KBM-7 (cell line): Measurements from ENCODE around the gene KIFC3.

Experiments used
- DNase-seq: peaks from one replicate; pipeline ENCODE4 v3.0.0-alpha.2; 2015
- in situ Hi-C: fragments of 300-500 bp; cut with MboI; formaldehyde crosslinking; loops from 2 replicates; pipeline ENCODE4 v1.14.3; 2020; ENCODE audit warnings: low sequenced_read_pairs, low pct_unique_long_range_greater_than_20kb, mixed read lengths

The KIFC3 gene

DNA sequence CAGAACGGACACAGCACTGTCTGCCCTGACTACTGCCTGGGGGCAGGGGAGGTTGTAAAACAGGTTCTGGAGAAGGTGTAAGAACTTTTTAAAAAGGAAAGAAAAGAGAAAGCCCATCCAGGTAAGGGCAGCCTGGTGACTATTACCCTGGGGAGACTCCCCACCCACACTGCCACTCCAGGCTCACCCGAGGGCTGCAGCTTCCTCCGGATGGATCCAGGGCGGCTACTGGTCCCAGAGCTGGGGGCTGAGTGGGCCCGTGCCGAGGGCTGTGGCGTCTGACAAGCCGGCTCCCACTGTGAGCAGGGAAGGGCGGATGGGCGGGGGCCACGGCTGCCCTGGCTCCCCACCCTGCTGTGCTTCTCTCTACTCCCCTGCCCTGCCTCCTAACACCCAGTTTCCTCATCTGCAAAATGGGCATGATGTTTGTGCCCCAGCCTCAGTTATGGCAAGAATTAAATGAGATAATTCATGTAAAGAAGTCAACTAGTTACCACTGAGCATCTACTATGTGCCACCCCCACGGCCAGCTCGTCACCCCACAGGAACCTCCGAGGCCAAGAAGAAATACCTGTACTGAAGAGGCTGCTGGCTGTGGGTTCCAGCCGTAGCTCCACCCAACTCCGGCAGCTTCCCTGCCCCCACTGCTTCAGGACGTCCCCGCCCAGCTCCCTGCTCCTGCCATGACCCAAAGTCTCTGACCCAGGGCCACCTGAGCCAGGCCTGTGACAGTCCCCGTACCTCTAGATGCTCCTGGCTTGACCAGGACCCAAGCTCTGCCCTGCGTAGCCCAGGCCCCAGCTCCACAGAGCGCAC lies 42.5 kb downstream of the KIFC3 start:
- in situ Hi-C loops, result loop anchor here (25.0 kb wide), 1 partner anchor 228 kb away; a partner anchor contains a TSS
- no peak for DNase-seq

DNA sequence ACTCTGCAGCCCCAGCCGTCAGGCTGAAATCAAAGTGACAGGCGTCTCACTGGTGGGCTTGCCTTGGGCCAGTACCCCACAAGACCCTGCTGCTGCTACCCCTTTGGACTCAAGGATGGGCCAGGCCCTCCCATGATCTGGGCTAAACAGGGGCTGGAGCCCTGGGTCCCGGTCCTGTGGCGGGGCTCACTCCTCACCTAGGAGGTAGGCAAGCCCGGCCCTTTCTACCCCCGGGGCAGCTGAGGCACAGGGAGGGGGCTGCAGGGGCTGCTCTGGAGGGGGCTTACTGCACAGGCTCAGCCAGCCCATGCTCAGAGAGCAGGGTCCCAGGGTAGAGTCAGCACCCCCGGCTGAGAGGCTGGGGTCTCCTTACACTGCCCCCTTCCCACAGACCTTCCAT lies 43.2 kb downstream of the KIFC3 start:
- in situ Hi-C loops, result loop anchor here (25.0 kb wide), 1 partner anchor 228 kb away; a partner anchor contains a TSS
- DNase-seq, result no peak

GRCh38 chr16:57758331-57759117 lies 43.8 kb downstream of the KIFC3 start:
- in situ Hi-C loops, result loop anchor here (25.0 kb wide), 1 partner anchor 229 kb away; a partner anchor contains a TSS
- no peak for DNase-seq

GRCh38 chr16:57757883-57758282 lies 44.4 kb downstream of the KIFC3 start:
- in situ Hi-C loops, result loop anchor here (25.0 kb wide), 1 partner anchor 229 kb away; a partner anchor contains a TSS
- DNase-seq, result no peak

GRCh38 chr16:57757326-57757786 lies 44.9 kb downstream of the KIFC3 start:
- in situ Hi-C loops, result loop anchor here (25.0 kb wide), 1 partner anchor 230 kb away; a partner anchor contains a TSS
- DNase-seq, result peak; percentile 86

DNA sequence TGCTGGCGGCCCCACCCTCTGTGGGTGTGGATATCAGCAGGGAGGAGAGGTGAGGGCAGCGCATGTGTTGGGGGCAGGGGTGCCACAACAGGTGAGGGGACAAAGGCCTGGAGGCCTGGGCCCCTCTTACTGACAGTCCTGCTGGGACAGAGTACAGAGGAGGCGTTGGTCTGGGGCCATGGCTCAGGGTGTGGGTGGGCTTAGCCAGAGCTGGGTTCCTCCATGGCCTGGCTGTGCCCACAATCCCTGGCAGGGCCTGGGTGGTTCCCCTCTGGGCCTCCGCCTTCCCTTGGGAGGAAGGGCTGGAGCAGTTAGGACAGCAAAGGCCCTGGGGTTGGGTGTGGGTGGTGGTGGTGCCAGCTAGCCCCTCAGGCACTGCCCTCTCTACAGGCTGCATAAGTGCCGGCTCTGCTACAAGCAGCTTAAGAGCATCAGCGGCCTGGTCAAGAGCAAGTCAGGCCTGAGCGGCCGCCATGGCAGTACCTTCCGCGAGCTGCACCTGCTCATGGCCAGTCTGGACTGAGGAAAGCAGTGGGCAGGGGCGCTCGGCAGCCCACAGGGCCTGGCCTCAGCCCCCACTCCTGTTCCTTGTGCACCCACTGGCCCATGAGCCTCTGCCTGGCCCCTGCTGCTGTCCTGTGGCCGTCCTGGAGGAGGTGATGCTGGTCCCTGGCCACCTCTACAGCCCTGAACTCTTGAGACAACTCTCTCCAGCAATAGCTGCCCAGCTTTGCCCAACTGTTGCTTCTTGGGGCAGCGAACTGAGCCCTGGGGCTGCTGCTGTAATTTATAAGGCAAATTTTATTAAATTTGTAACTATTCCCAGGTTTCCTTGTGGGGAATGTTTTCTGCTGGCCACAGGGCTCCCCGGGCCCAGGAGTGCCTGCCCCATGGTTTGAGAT lies 45.6 kb downstream of the KIFC3 start:
- in situ Hi-C loops, result loop anchor here (25.0 kb wide), 1 partner anchor 231 kb away; a partner anchor contains a TSS

DNA sequence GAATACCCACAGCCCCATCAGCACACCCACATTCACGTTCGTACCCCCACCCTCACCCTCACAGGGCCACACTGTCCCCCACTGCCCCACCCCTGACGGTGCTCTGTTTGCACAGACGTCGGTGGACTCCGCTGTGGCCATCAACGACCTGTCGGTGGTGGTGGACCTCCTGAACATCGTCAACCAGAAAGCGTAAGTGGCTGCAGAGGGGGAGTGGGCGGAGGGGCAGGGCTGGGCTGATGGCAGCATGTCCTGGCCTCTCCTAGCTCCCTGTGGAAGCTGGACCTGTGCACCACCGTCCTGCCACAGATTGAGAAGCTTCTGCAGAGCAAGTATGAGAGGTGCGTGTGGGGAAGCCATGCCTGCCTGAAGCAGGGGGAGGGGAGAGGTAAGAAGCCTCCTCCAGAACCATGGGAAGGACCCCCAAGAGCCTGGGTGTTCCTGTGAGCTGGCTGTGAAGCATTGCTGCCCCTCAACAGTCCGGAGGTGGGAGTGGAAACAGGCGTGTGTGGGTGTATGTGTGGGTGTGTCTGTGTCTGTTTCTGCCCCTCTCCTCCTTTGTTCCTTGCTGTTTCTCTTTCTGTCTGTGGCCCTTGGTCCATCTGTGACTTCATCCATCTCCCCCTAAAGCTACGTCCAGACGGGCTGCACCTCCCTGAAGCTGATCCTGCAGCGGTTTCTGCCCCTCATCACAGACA lies 46.4 kb downstream of the KIFC3 start:
- in situ Hi-C loops, result loop anchor here (25.0 kb wide), 1 partner anchor 231 kb away; a partner anchor contains a TSS
- DNase-seq, result no peak

More for the DNA sequence above, 45.6 kb downstream of the KIFC3 start:
- DNase-seq, result no peak

- DNase-seq, result no peak
- in situ Hi-C loops, result loop anchor here (25.0 kb wide), 1 partner anchor 232 kb away; a partner anchor contains a TSS
These were observed 47.1 kb downstream of the KIFC3 start for GRCh38 chr16:57755061-57755684.

DNA sequence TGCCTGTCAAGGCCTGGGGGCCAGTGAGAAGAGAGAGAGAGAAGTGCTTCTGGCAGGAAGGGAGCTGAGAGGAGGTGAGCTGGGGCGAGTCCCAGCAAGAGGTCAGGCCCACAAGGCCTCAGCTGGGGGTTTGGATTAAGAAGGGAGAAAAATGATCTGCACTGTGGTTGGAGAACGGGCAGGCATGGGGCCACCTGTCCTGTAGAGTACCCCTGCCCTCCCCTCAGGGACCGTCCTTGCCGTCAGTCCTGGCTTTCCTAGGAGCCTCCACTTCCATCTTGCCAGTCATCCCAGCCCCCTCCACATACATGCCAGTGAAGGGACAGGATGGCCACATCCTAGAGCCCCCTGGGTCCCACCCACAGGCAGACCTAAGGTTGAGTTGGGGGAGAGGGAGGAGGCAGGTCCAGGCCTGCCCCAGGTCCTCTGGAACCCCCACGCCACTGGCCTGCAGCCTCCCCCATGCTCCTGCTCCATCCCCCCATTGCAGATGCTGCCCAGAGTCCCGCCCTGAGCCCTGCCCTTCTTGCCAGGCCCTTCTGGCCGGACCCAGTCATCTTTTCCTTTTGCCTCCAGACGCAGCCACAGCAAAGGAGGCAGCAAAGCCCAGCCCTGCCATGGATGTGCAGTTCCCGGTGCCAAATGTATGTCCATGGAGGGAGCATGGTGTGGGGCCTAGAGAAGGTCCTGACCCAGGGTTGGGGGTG lies 47.8 kb downstream of the KIFC3 start:
- DNase-seq, result no peak
- in situ Hi-C loops, result loop anchor here (25.0 kb wide), 1 partner anchor 233 kb away; a partner anchor contains a TSS

GRCh38 chr16:57753448-57754353 lies 48.6 kb downstream of the KIFC3 start:
- in situ Hi-C loops, result loop anchor here (25.0 kb wide), 1 partner anchor 234 kb away; a partner anchor contains a TSS

GRCh38 chr16:57752581-57753447 lies 49.5 kb downstream of the KIFC3 start:
- DNase-seq, result no peak
- in situ Hi-C loops, result loop anchor here (25.0 kb wide), 1 partner anchor 234 kb away; a partner anchor contains a TSS

More at GRCh38 chr16:57753448-57754353, 48.6 kb downstream of the KIFC3 start:
- DNase-seq, result no peak

DNA sequence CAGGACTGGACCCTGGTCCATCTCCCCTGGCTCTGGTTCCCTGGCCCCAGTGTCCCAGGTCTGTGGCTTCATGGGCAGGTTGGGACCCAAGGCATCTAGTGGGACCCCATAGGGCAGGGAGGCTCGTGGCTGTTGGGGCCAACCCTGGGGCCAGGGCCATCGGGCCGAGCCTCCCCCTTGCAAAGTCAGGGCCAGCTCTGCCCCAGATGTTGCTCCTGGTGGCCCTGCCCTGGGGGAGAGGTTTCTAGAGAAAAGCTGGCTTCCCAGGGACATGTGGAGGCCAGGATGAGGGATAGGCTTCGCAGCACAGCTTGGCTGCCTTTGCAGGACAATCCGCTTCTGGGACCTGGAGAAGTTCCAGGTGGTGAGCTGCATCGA lies 50.1 kb downstream of the KIFC3 start:
- DNase-seq, result no peak
- in situ Hi-C loops, result loop anchor here (25.0 kb wide), 1 partner anchor 235 kb away; a partner anchor contains a TSS

- in situ Hi-C loops, result loop anchor here (25.0 kb wide), 1 partner anchor 236 kb away; a partner anchor contains a TSS
- DNase-seq, result no peak
These were observed 50.6 kb downstream of the KIFC3 start for GRCh38 chr16:57751539-57752202.

DNA sequence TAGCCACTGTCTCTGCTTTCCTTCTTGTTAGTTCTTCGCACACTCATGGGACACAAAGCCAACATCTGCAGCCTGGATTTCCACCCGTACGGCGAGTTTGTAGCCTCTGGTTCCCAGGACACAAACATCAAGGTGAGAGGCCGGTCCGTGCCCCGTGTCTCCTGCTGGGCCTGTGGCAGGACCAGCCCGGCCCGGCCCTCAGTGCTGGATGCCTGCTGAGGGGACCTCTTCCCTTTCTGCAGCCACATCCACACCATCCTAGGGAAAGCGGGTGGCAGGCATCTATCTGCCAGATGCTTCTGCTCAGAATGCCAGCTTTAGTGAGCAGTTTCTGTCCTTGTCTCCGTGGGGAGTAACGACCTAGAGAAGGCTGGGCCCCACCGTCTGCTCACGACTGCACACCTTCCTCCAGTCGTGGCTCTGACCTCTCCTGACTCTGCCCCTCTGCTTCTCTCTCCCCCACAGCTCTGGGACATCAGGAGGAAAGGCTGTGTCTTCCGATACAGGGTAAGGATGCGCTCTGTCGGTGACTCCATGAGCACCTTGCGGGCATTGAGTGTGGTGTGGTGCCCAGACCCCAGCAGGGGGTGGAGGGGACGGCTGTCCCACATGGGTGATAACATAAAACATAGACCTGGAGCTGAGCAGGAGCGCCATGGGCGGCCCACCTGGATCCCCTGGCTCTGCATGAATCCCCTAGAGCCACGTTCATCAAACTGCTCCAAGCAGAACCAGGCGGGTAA lies 51.3 kb downstream of the KIFC3 start:
- in situ Hi-C loops, result loop anchor here (25.0 kb wide), 1 partner anchor 236 kb away; a partner anchor contains a TSS

More for the DNA sequence above, 51.3 kb downstream of the KIFC3 start:
- DNase-seq, result no peak
